HG02938 (cell line): Measurements from ENCODE around the gene LRRC42.
"Not testable (repeated sequence)": the region's sequence is repeated elsewhere in the genome, so short reads cannot be mapped to it uniquely, and the experiment has no call there.

Experiments
- ATAC-seq: cut with Tn5 transposase; IDR thresholded peaks from one replicate; pipeline ENCODE4 v1.9.1; 2021; ENCODE audit warnings: mild to moderate bottlenecking, moderate library complexity; ENCODE audit not compliant: unreplicated experiment

LRRC42 gene

DNA sequence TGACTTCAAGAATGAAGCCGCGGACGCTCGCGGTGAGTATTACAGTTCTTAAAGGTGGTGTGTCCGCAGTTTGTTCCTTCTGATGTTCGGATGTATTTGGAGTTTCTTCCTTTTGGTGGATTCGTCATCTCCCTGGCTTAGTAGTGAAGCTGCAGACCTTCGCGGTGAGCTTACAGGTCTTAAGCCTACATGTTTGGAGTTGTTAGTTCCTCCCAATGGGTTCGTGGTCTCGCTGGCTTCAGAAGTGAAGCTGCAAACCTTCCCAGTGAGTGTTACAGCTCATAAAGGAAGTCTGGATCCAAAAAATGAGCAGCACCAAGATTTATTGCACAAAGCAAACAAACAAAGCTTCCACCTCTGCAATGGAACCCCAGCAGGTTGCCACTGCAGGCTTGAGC is 57.1 kb downstream of the LRRC42 start:
- no peak for ATAC-seq

DNA sequence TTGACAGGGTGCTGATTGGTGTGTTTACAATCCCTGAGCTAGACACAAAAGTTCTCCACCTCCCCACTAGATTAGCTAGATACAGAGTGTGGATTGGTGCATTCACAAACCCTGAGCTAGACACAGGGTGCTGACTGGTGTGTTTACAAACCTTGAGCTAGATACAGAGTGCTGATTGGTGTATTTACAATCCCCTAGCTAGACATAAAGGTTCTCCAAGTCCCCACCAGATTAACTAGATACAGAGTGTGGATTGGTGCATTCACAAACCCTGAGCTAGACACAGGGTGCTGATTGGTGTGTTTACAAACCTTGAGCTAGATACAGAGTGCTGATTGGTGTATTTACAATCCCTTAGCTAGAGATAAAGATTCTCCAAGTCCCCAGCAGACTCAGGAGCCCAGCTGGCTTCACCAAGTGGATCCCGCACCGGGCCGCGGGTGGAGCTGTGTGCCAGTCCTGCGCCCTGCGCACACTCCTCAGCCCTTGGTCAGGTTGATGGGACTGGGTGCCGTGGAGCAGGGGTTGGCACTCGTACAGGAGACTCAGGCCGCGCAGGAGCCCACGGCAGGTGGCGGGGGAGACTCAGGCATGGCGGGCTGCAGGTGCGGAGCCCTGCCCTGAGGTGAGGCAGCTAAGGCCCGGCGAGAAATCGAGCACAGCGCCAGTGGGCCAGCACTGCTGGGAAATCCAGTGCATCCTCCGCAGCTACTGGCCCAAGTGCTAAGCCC is 57.8 kb downstream of the LRRC42 start:
- not testable (repeated sequence) for ATAC-seq

- no peak for ATAC-seq
Measured at GRCh38 chr1:54004481-54005049, 58.4 kb downstream of the LRRC42 start.

GRCh38 chr1:54006508-54006907 is 60.4 kb downstream of the LRRC42 start:
- ATAC-seq = no peak

GRCh38 chr1:54007613-54008012 is 61.5 kb downstream of the LRRC42 start:
- ATAC-seq = no peak

DNA sequence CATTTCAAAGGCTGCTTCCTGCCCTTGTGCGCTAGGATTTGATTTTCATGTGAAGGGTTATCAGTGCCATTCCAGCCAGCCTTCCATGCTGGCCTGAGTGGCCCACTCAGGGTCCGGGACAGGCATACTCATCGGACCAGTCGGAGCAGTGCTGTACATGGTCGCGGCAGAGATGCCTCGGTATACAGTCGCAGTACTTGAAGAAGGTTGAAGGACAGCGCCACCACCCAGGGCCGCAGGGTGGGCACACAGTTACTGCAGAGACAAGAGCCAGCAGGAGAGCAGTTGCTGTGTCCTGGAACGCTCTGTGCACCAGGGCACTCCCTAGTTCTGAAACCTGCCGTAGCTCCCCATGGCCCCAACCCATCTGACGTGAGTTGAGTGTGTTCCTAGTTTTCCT is 62.7 kb downstream of the LRRC42 start:
- no peak for ATAC-seq

- no peak for ATAC-seq
Measured at GRCh38 chr1:54009406-54009805, 63.3 kb downstream of the LRRC42 start.

DNA sequence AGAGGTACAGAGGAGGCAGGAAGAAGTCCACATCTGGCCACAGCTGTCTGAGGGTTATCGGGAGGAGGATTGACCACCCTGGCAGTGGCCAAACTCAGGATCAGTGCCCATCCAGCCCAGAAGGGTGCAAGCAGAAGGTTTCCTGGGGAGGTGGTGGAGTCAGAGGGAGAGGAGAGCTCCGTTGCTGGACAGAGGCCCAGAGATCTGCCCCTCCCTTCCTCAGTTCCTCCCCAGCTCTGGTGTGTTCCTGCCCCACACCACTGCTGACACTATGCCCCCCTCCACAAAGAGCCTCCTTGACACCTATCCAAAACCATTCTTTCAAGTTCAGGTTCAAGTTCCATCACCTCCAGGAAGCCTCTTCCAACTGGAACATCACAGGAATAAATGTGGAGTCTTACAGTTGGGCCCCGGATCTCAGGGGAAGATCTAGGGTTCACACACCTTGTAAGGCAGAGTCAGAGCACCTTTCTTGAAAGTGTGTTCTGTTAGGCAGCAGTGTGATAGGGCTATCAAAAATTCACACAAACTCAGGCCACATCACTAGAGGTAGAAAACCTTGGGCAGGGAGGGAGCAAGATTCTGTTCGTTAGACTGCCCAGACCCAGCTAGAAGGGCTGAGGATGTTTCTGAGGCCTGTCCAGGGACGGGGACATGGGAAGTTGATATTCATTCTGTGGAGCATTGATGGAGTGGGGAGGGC is 64.4 kb downstream of the LRRC42 start:
- no peak for ATAC-seq

DNA sequence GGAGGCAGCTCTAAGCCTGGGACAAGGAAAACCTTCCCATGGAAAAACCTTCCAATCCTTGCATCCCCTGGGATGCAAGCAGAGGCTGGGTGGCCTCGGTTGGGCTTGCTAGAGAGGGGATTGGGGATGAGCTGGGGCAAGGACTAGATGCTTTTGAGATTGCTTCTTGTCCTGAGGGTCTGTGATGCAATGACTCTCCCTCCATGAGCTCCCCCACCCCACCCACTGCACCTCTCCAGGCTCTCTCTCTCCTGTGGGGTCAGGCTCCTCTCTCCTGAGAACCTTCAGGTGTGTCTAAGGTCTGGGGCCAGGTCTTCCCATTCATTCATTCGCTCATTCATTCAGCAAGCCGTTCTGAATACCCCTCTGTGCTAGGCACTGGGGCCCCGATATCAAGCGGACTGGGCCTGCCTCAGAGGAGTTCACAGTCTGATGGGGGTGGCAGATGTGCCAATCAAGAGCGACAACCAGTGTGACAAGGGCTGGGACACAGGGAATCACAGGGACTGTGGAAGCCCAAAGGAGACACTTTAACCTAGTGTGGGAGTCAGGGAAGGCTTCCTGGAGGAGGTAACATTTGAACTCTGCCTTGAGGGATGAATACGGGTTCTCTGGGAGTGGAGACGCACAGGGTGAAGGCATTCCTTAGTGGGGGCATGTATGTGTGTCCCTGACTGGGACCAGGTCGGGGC is 65.3 kb downstream of the LRRC42 start:
- ATAC-seq = no peak

DNA sequence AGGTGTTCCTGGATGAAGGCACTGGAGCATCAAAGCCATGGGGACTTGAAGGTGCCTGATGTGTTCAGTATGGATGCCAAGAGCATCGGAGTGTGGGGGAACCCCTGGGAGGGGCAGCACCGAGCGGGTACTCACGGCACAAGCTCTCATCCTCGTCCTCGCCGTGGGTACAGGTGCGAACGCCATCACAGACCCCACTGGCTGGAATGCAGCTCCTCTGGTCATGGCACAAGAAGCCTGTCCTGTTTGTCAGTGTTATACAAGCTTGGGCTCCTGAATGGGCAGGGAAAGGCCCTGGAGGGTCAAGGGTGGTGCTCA is 65.8 kb downstream of the LRRC42 start:
- no peak for ATAC-seq

GRCh38 chr1:54012863-54013262 is 66.7 kb downstream of the LRRC42 start:
- no peak for ATAC-seq

DNA sequence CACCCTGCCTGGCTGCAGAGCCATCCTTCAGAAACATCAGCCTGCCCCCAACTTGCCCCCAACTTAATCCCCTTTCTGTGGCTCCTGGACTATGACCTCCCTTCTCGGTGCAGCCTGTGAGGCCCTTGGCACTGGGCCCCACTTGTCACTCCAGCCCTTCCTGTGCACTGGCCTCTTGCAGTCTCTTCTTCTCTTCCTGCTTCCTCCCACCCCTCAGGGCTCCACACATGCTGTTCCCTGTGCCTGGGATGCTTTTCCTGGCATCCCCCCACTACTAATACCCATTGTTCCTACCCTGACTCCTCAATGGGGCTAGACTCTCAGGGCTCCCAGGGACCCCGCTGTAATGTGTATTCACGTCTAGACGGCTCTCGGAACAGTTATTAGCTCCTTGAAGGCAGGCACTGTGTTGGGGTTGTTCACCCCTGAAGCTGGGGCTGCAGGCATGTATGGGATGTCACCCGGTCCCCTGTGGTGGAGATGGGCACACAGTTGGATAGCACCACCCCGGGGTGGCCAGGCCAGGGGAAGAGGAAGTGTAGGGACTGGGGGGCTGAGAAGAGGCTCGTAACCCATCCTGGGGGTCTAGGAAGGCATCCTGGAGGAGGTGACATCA is 67.4 kb downstream of the LRRC42 start:
- no peak for ATAC-seq

DNA sequence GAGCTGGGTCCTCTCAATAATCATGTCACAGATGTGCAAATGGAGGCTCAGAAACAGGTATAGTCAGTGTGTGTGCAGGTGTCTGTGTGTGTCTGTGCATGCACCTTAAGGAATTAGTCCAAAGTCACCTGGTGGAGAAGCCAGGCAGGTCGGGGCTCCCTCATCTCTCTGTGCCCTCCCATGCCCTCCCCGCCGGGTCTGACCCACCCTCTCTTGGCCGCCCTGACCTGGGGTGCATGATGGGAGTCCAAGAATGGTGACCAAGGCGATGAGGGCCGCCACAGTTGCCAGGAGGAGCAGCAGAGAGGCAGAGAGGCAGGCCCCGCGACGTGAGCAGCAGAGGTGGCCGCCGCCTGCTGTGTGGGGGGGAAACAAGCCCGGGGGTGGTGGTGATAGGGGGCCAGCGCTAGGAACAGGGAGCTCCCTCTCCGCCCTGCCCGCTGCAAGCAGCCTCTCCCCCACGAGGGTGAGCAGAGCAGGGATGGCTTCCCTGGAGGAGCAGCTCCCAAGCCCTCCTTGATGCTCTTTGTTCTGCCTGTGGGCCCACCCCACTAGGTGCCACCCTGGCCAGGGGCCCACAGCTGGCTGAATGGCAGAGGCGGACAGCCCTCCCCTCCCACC is 68.0 kb downstream of the LRRC42 start:
- no peak for ATAC-seq

DNA sequence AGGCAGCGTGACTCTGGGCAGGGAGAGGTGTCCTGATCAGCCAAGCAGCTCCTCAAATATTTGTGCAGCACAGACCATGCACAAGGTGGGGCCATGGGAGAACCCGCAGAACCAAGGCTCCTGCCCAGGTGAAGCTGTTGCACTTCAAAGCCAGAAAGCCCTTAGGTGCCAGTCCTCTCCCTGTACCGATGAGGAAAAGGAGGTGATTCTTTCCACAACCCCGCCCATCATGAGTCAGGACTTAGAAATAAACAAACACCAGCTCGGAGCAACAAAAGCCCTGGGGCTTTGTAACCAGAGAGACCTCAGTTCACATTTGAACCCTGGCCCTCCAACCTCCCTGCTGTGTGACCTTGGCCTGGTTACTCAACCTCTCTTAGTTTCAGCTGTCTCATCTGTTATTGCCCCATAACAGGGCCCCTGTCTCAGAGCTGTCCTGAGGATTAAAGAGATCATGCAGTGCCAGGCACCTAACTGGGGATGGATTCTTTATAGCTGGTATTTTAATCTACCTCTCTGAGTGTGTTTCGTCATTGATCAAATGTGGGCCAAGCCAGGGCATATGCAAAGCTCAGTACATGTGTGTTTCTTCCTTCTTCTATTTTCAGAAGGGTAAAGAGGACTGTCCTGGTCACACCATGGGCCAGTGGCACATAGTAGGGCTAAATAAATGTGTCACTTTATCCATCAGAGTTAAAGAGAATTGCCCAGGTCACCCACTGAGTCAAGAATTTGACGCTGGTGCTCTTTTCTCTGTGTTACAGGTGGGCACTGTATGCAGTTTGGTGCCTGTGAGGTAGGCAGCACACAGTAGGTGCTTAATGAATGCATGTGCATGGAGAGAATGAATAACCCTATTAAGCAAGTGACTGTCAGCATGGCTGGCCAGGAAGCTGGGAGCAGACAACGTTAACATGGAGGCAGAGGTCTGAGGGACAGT is 70.5 kb downstream of the LRRC42 start:
- ATAC-seq = no peak
